HepG2 (cell line): ENCODE results near the gene LRRC3. TPM values are rescaled to one million over a fixed set of nuclear protein-coding genes. Genes with fewer than 3 reads are reported as not detected.

ENCODE experiments used
- ATF5 ChIP-seq: sonication (generic); formaldehyde crosslinking; IDR thresholded peaks from 2 replicates; pipeline ENCODE4 v1.4.0; 2020; ENCODE audit warnings: mild to moderate bottlenecking, low read depth, missing genetic modification reagents
- CBX2 ChIP-seq, 2 experiments: fragments of 200-600 bp in 1 of 2; sonication (generic); formaldehyde crosslinking in 1 of 2; IDR thresholded peaks; 2 replicates each; pipeline versions ENCODE4 v1.7.0 to v1.8.1; 2018 to 2022; ENCODE audit warnings: low read depth in 2 of 2, low read length in 1 of 2, mild to moderate bottlenecking in 1 of 2, missing genetic modification reagents in 1 of 2
- E2F2 ChIP-seq: sonication (generic); formaldehyde crosslinking; IDR thresholded peaks from 2 replicates; pipeline ENCODE4 v1.4.0; 2020; ENCODE audit warnings: missing genetic modification reagents, borderline replicate concordance
- PAF1 ChIP-seq: IDR thresholded peaks from 2 replicates; pipeline ENCODE4 v1.6.1; 2016; ENCODE audit warnings: missing genetic modification reagents, missing compliant biosample characterization
- RAD21 ChIP-seq: fragments of 450-650 bp; formaldehyde crosslinking; IDR thresholded peaks from 2 replicates; pipeline ENCODE4 v1.5.0; 2020; ENCODE audit warnings: mild to moderate bottlenecking
- RXRA ChIP-seq: sonication (generic); formaldehyde crosslinking; IDR thresholded peaks from 2 replicates; pipeline ENCODE4 v1.5.1; 2020; ENCODE audit warnings: missing genetic modification reagents
- SP1 ChIP-seq, 2 experiments: fragments of 450-650 bp in 1 of 2; sonication (generic) in 1 of 2; formaldehyde crosslinking in 1 of 2; IDR thresholded peaks; 2 replicates each; pipeline versions ENCODE4 v1.4.0 to v1.6.1; 2016 to 2020; ENCODE audit warnings: missing genetic modification reagents in 1 of 2
- ZBTB38 ChIP-seq: sonication (generic); formaldehyde crosslinking; IDR thresholded peaks from 2 replicates; pipeline ENCODE4 v1.5.1; 2020; ENCODE audit warnings: mild to moderate bottlenecking, missing genetic modification reagents
- ZBTB40 ChIP-seq, 2 experiments: fragments of 450-650 bp in 1 of 2; sonication (generic) in 1 of 2; formaldehyde crosslinking in 1 of 2; IDR thresholded peaks; 2 replicates each; pipeline versions ENCODE4 v1.6.1 to v1.8.0; 2016 to 2022; ENCODE audit warnings: antibody characterized with exemption in 1 of 2, mild to moderate bottlenecking in 1 of 2, missing genetic modification reagents in 1 of 2
- ZNF263 ChIP-seq: sonication (generic); formaldehyde crosslinking; IDR thresholded peaks from 2 replicates; pipeline ENCODE4 v1.4.0; 2020; ENCODE audit warnings: missing genetic modification reagents
- ZNF282 ChIP-seq: fragments of 450-650 bp; IDR thresholded peaks from 2 replicates; pipeline ENCODE4 v1.6.1; 2018; ENCODE audit not compliant: partially characterized antibody
- ZNF34 ChIP-seq: sonication (generic); formaldehyde crosslinking; IDR thresholded peaks from 2 replicates; pipeline ENCODE4 v1.4.0; 2020; ENCODE audit warnings: mild to moderate bottlenecking, missing genetic modification reagents, borderline replicate concordance
- ZNF562 ChIP-seq: sonication (generic); formaldehyde crosslinking; IDR thresholded peaks from 2 replicates; pipeline ENCODE4 v1.8.0; 2022; ENCODE audit warnings: missing genetic modification reagents, borderline replicate concordance
- ZNF704 ChIP-seq: sonication (generic); formaldehyde crosslinking; IDR thresholded peaks from 2 replicates; pipeline ENCODE4 v1.8.1; 2023; ENCODE audit warnings: mild to moderate bottlenecking, inconsistent platforms, moderate library complexity, missing genetic modification reagents, borderline replicate concordance
- polyA plus RNA-seq, 8 experiments: library from polyadenylated mRNA; depleted of rRNA in 3 of 8; stranded (reverse) in 7 of 8; unstranded in 1 of 8; fragments of >200 nt; fragmentation: Illumina TruSeq in 4 of 8; extraction: Trizol in 4 of 8; gene quantifications; 2 replicates each; pipeline versions ENCODE4 v1.2.1 to v1.2.3, GENCODE V29; 2011 to 2016; ENCODE audit warnings: low read depth in 4 of 8, missing spikeins in 1 of 8, mixed read lengths in 1 of 8; ENCODE audit not compliant: insufficient read depth in 1 of 8
- total RNA-seq, 5 experiments: library from RNA; depleted of rRNA; stranded (reverse); fragments of >200 nt; fragmentation: Illumina TruSeq; extraction: Trizol; gene quantifications; 2 replicates each; pipeline ENCODE4 v1.2.3, GENCODE V29; 2016; ENCODE audit warnings: low read depth in 1 of 5

Gene LRRC3
- total and polyA plus RNA-seq, 2 of the 13 experiments (the other 11 are each of a cell fraction or from before 2014, with no cell fraction given), result 4.8 to 16.5 TPM

- no peak for TF ChIP-seq RAD21 (CRISPR knock-in tag)
- no peak for TF ChIP-seq ZNF34 (CRISPR knock-in tag)
- no peak for TF ChIP-seq ZNF562 (CRISPR knock-in tag)
- TF ChIP-seq ZBTB40 (IDR thresholded peaks at IDR 0.05), result no peak
- TF ChIP-seq ZBTB40 (CRISPR knock-in tag; IDR thresholded peaks at IDR 0.05), result no peak; the same call in 1 of the 2 replicates
- TF ChIP-seq ZNF282, result no peak
- TF ChIP-seq CBX2 (IDR thresholded peaks at IDR 0.05; ENCODE audit: low read depth, low read length), result no peak
- no peak for TF ChIP-seq CBX2 (CRISPR knock-in tag; IDR thresholded peaks at IDR 0.05; ENCODE audit: low read depth)
- TF ChIP-seq ZBTB38 (CRISPR knock-in tag), result peak; percentile 73
- no peak for TF ChIP-seq SP1 (IDR thresholded peaks at IDR 0.05)
- TF ChIP-seq SP1 (CRISPR knock-in tag; IDR thresholded peaks at IDR 0.05), result no peak
- peak; percentile 17; the same call in 1 of the 2 replicates for TF ChIP-seq ZNF263 (CRISPR knock-in tag)
- no peak for TF ChIP-seq ZNF704 (CRISPR knock-in tag)
- no peak for TF ChIP-seq ATF5 (CRISPR knock-in tag)
- TF ChIP-seq RXRA (CRISPR knock-in tag), result peak; percentile 25; the same call in 1 of the 2 replicates
- no peak for TF ChIP-seq PAF1
- TF ChIP-seq E2F2 (CRISPR knock-in tag), result no peak
Observed at GRCh38 chr21:44456915-44457736, 1.8 kb downstream of the LRRC3 start (continued).
